HG03175 (cell line): Measurements from ENCODE around the gene NUP93.

Source experiments
- ATAC-seq: cut with Tn5 transposase; IDR thresholded peaks from one replicate; pipeline ENCODE4 v1.9.1; 2021; ENCODE audit warnings: mild to moderate bottlenecking, moderate library complexity; ENCODE audit not compliant: unreplicated experiment

The NUP93 gene

DNA sequence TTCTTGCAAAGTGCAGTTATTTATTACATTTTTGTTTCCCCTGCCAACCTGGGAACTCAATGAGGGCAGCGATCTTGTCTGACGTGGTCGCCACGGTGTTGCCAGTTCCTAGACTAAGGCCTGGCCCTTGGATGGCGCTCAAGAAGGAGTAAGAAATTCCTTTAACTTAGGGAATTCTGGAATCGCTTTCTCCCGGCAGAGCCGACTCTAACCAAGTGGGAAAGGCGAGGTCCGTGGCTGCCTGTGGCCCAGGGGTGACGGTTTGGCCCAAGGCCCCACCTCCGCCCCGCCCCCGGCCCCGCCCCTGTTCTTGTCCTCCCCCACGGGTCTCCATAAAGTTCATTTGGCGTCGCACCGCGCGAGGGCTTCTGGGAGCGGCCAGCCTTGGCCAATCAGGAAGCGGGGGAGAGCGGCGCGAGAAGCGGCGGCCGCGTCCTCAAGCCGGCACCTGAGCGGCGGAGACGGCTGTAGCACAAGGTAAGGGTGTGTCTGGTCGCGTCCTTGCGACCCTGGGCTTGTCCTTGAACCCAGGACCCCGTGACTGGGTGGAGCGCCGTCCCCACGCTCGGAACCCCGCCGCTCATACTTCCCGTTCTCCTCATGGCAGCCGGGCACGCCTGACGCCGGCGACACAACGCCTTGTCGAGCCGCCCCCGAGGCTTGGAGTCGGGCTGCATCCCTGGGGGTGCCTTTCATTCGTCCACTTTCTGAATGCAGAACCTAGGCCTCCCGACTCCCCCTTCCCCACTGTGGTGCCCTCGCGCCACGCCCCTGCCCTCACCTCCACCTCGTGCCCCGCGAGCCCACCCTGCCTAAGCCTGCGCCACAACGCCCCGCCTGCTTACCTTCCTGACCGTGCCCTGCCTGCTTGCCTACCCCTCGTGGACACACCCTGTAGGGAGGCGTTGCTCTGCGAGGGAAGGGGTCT lies at the start of gene NUP93:
NUP93 (plus strand) TSS at position 395 of the 928 bp plus-strand sequence. CDS start 18,119 bp downstream, outside the sequence.
- ATAC-seq = peak; percentile 90

DNA sequence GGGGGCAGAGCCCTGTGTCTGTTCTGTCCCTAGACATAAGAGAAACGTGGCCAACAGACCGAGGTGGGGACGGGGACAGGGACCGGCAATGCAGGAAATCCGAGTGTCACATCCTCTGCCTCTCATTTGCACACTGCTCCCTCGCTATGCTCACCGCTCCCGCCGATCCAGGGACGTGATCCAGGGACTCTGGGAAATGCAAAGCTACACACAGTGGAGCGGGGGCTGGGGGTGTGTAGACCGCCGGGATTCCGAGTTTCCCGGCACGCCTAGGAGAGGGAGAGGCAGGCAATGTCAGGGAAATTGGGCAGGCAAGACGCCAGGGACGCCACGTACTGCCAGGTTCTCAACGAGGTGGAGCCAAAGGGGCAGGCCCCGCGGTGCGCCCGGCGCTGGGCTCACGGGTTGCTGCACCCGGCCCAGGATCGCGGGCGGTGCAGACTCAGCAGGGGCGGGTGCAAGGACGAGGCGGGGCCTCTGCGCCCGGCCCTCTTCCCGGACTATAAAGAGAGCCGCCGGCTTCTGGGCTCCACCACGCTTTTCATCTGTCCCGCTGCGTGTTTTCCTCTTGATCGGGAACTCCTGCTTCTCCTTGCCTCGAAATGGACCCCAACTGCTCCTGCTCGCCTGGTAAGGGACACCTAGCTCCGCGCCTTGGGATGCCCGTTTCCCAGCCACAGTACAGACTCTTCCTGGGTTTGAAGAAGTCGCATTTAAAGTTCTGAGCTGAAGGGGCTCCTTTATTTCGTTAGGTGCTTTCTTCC lies 47.8 kb upstream of the NUP93 start, which contains the start of gene MT1X:
MT1X (plus strand) TSS at position 532 of the 764 bp plus-strand sequence; CDS start at position 603, 71 bp downstream.
- ATAC-seq = peak; percentile 99

DNA sequence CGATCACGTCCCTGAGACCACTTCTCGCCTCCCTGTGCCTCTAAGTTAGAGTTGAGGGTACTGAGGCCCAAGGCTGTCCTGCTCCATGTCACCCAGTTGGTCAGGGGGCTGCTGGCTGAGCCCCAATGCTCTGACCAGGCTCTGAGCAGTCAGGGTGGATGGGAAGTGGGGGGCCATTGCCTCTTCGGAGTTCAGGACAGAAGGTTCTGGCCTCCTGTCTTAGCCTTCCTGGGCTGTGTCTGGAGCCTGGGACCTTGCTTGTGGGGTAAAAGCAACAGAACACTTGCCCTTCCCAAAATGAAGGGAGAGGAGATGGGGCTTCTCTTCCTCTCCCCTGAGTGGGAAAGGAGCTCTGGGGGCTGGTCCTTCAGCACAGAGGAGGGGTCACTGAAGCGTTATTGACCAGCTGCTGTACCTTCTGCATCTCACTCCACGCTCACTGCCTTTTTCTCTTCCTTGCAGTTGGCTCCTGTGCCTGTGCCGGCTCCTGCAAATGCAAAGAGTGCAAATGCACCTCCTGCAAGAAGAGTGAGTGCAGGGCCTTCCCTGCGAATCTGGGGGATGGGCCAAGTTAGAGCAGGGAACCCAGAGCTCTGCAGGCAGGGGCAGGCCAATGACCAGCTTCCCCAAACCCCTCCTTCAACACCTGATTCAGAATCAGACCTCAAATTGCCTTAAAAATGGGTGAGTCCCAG lies 47.1 kb upstream of the NUP93 start:
- no peak for ATAC-seq

DNA sequence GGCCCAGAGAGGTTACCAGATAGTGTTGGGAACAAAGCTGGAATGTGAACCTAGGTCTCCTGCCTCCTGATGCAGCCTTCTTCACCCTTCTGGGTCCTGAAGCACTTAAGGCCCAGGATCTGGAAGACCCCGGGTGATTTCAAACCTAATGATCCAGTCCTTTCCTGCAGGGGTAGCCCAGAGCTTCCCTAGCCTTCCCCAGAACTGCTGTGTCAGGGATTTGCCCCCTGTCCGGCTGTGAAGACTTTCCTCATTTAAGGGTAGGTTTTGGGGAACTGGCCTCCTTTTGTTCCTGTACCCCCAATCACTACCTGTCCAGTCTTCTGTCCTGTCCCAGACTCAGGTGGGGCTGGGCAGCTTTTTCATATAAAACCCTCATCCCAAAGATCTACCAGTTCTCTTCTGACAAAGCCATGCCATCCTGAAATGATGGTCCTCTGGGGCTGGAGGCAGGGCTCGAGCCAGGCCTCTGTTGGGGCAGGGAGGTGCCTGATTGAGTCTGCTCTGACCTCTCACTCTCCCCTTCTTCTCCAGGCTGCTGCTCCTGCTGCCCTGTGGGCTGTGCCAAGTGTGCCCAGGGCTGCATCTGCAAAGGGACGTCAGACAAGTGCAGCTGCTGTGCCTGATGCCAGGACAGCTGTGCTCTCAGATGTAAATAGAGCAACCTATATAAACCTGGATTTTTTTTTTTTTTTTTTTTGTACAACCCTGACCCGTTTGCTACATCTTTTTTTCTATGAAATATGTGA lies 46.3 kb upstream of the NUP93 start:
- no peak for ATAC-seq

DNA sequence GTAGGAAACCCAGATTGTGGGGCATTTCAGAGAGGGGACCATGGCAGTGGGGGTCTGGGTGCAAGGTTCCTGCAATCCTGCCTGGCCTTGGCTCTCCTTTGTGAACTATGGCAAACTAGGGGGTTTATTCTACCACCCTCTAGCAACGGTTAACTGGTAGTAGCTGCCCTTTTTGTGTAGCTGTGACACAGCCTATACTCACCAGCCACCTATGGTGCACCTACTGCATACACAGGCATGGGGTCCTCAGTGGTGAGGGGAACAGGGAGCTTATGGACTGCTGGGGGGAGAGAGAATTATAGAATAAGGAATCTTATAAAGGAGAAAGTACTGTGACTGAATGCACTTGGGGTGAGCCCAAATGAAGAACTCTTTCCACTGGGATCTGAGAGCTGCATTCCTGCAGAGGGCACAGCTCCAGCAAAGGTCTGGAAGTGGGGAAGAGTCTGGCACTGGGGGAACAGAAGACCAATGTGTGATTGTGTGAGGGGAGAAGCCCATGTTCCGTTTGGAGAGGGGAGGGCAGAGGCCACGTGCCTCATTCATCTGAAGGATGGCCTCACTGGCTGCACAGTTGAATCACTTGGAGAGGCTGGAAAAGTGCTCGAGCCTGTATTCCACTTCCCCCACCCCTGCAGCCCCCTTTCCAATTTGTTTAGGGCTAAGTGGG lies 45.5 kb upstream of the NUP93 start:
- no peak for ATAC-seq

- ATAC-seq = no peak
These were observed 44.9 kb upstream of the NUP93 start for GRCh38 chr16:56684926-56685590.

GRCh38 chr16:56686758-56687157 lies 43.2 kb upstream of the NUP93 start:
- ATAC-seq = no peak

GRCh38 chr16:56688762-56689161 lies 41.2 kb upstream of the NUP93 start:
- no peak for ATAC-seq

- no peak for ATAC-seq
These were observed 40.8 kb upstream of the NUP93 start for GRCh38 chr16:56689171-56689570.

DNA sequence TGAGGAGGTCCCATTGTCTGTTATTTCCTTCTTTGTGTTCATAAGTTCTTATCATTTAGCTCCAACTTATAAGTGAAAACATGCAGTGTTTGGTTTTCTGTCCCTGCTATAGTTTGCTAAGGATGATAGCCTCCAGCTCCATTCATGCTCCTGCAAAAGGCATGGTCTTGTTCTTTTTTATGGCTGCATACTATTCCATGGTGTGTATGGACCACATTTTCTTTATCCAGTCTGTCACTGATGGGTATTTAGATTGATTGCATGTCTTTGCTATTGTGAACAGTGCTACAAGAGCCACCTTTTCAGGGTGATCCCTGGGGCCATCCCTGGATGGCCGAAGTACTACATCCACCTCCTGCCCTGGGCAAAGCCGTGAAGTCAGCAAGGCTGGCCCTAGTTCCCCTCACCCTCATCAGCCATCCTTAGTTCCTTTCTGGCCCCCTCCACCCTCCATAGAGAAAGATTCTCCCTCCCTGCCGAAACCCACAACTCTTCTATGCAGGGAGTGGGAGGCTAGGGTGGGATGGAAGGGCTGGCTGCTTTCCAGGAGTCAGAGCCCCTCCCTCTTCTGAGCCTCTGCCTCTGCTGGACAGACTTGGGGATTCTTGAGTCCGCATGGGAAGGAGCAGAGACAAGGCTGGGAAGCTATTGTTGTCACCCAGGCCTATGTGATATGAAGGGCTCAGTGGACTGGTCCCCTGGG lies 39.4 kb upstream of the NUP93 start:
- ATAC-seq = no peak

DNA sequence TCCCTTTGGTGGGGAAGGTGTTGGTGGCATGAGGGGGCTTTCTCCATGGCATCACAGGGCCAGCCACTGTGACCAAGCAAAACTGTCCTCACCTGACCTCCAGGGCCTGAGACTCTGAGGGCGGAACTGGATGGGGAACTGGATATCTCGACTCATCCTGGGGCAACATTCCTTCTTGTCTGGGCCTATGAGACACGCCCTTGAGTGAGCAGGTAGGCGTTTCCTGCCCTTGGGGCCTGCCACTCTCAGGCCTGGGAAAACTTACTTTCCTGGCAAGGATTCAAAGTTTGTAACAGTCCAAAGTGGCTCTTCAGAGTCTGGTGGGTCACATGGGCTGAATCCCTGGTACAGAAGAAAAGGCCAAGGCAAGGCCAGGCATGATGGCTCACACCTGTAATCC lies 38.0 kb upstream of the NUP93 start:
- ATAC-seq = no peak

DNA sequence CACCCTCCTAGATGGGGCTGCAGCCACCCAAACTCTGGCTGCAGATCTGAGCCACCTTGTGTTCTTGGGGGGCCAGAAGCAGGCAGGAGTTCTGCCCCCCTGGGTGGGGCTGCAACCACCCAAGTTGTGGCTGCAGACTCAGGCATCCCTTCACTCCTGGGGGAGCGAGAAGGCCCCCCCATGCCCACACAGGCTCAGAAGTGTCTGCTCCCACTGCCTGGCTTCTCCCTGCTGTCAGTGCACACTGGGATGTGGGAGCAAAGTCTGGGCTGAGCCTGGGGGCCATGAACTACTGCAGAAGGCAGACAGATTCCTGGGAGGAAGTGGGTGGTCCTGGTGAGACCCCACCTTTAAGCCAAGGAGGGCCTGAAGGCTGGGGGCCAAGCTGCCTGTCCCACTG lies 34.7 kb upstream of the NUP93 start:
- ATAC-seq = no peak

DNA sequence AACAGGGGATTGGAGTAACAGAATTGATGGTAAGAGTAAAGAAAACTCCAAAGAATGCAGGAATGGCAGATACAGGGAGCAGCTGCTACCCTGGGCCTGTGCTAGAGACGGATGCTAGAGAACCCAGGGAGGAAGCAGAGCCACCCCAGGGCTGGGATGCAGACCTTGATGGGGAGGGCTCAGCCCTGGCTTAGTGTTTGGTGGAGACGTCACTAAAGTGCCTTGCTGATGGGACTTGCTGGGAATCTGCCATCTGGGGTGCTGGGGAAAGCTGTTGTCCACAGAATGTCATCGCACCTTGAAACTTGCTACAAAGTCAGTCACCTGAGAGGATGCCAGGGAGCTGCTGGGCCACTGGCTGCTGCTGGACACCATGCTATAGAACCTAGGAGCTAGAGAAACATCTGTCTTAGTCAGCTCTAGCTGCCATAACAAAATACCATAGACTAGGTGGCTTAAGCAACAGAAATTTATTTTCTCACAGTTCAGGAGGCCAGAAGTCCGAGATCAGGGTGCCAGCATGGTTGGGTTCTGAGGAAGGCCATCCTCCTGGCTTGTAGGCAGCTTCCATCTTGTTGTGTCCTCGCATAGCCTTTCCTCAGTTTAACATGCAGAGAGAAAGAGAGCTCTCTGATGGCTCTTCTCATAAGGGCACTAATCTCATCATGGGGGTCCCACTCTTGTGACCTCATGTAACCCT lies 32.3 kb upstream of the NUP93 start:
- no peak for ATAC-seq

DNA sequence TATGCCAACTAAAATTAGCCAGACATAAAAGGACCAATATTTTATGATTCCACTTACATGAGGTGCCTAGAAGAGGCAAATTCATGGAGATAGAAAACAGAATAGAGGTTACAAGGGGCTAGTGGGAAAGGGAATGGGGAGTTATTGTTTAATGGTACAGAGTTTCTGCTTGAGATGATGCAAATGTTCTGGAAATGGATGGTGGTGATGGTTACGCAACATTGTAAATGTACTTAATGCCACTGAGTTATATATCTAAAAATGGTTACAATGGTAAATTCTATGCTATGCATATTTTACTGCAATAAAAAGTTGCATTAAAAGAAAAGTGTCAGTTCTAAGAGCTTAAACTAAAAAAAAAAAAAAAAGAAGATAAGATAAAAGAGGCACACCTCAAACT lies 29.7 kb upstream of the NUP93 start:
- no peak for ATAC-seq

- no peak for ATAC-seq
These were observed 29.3 kb upstream of the NUP93 start for GRCh38 chr16:56700631-56701030.

- ATAC-seq = no peak
These were observed 28.4 kb upstream of the NUP93 start for GRCh38 chr16:56701534-56701933.

- no peak for ATAC-seq
These were observed 27.1 kb upstream of the NUP93 start for GRCh38 chr16:56702836-56703235.
